ENCODE measurements around the gene DBI.

Gene DBI

DNA sequence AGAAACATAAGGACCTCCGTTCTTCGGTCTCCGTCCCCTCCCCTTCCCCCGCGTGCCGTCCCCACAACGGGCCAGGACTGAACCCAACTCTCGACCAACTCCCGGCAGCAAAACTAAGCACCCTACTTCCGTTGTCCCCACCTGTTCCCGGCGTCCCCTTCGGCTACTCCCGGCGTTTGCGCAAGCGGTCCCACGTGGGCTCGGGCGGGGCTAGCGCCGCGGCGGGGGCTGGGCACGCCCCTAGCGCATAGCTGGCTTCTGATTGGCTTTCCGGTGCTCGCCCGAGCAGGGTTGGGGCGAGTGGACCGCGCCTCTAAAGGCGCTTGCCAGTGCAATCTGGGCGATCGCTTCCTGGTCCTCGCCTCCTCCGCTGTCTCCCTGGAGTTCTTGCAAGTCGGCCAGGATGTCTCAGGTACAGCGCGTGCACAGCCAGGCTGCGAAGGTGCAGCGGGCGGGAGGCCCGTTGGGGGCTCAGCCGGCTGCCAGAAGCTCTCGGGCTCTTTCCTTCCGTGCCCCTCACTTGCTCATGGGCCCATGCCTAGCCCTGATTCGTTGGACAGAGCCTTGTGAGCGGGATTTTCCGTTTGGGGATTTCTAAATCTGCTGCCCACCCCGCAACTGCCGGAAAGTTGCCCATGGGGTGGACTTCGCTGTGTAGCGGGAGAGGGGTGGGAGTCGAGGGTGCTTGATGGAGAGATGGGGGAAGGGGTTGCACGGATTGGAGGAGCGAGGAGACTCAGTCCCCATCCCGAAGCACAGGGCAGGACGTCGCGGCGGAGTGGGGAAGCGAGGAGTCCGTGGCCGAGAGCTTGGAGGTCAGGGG lies at the start of gene DBI, which contains the start of gene C2orf76:
DBI (plus strand) TSS at position 329 of the 823 bp plus-strand sequence; CDS start at position 404, 75 bp downstream.
C2orf76 (minus strand) TSS at position 186 of the 823 bp plus-strand sequence. CDS start 26,875 bp downstream, outside the sequence.
- peak; percentile 65 to 87 (median 76) for DNase-seq (ENCODE audit: low read depth in 2 of 3, low spot score in 2 of 3)

DNA sequence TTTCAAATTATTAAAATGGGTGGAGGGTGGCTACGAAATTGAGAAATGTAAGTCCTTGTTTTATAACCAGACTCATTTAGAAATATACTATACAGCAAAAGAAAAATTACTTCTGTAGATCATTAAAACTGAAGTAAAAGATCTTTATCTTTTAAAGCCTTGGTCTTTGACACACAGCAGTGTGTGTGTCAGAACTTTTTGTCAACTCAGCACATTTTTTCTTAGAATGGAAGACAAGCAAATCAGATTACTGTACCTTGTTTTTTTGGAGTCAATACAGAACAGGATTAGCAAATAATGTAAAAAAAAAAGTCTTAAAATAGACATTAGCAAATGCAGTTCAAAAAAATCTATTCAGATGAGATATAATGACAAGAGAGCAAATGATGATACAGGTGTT lies 49.2 kb upstream of the DBI start:
- no peak for DNase-seq (ENCODE audit: low read depth in 2 of 3, low spot score in 2 of 3)

DNA sequence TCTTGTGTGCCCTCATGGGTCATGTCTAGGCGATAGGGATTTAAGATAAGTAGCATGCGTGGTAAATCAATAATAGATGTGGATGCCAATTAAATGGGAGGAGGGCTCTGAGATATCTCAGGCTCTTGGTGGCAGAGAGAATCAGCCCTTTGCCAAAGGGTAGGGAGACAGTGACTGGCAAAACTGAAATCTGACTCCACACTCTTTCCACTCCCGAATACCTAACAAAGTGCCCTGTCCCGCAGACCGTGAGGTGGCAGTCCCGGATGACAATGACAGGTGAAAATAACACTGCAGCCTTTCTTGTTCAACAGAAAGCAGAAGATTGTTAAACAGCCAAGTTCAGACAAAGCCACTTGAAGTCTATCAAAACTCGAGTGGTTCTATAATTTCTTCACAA lies 47.2 kb upstream of the DBI start:
- DNase-seq (ENCODE audit: low read depth in 2 of 3, low spot score in 2 of 3) = no peak

DNA sequence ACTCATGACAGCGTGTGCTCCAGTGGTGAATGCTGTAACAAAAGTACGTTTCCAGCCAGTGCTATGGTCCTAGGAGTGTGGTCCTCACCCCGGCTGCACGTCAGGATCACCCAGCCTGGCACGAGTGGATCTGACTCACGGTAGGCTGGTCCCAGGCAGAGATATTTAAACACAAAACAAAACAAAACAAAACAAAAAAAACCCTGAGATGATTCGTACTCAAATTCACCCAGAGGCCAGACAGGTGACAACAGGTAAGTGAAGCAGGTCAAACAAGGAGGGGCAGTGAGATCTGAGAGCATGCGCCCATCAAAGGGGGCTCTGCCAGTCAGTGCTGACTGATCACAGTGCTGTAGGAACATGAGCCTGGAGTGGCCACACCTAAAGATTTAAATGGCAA lies 43.3 kb upstream of the DBI start:
- no peak for DNase-seq (ENCODE audit: low read depth in 2 of 3, low spot score in 2 of 3)

DNA sequence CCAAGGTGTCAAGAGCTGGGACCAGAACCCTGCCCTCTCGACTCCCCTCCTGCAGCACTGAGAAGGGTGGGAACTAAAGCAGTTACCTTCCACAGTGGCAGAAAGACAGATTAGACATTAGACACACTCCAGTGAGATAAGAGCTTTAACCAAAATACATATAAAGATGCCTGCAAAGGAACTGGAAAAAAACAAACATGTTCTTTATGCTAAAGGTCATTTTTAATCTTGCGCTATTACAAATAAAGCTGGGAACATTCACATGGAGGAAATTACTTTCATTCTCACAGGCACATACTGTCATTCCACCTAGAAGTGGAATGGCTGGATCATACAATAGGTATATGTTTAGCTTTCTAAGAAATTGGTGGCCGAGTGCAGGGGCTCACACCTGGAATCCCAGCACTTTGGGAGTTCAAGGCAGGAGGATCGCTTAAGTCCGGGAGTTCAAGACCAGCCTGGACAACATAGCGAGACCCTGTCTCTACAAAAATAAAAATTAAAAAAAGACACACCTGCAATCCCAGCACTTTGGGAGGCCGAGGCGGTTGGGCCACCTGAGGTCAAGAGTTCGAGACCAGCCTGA lies 42.0 kb upstream of the DBI start:
- no peak for DNase-seq (ENCODE audit: low read depth in 2 of 3, low spot score in 2 of 3)

DNA sequence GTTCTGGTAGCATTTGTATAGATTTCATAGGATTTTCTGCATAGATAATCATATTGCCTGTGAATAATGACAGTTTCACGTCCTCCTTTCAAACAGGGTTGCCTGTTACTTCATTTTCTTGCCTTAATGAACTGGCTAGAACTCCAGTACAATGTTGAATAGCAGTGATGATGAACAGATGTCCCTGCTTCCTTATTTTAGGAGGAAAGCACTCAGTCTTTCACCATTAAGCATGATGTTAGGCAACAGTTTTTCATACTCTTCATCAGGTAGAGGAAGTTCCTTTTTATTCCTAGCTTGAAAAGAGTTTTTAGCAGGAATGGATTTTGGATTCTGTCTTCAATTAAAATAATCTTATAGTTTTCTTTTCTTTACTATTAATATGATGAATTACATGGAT lies 39.8 kb upstream of the DBI start:
- no peak for DNase-seq (ENCODE audit: low read depth in 2 of 3, low spot score in 2 of 3)

DNA sequence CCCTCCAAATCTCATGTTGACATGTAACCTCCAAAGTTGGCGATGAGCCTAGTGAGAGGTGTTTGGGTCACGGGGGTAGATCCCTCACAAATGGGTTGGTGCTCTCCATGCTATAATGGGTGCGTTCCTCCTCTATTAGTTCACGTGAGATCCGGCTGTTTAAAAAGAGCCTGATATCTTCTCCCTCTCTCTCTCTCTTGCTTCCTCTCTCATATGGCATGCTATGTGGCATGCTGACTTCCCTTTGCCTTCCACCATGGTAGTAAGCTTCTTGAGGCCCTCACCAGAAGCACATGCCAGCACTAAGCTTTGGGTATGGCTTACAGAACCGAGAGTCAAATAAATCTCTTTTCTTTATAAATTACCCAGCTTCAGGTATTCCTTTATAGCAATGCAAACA lies 39.3 kb upstream of the DBI start:
- no peak for DNase-seq (ENCODE audit: low read depth in 2 of 3, low spot score in 2 of 3)

DNA sequence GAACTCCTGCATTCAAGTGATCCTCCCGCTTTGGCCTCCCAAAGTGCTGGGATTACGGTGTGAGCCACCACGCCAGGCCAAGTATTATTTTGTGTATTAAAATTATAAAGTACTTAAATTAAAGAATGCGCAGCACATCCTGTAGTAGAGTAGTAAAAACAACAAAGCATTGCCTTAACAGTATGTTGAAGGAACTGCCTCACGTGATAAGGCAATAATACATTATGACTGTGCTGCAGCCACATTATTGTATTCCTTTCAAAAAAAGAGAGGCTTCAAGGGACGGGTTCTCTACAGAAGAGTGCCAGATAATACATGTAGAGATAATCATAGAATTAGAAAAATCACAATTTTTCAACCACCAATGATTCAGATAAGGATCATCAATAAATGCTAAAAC lies 33.8 kb upstream of the DBI start:
- no peak for DNase-seq (ENCODE audit: low read depth in 2 of 3, low spot score in 2 of 3)

DNA sequence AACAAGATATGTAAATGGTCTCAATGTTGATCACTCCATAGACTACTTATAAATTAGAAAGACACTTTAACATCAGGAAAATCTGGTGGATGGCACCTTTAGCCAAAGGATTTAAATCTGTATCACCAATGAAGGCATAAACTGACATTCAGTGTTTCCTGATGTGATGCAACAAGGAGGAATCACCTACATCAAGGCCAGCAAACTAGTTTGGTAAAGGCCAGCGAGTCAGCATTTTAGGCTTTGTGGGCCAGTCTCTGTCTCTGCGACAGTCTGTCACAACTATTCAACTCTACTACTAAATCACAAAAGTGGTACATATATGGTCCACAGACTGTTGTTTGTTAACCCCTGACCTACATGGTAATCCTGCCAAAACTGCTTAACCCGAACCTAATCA lies 33.4 kb upstream of the DBI start:
- DNase-seq (ENCODE audit: low read depth in 2 of 3, low spot score in 2 of 3) = no peak

DNA sequence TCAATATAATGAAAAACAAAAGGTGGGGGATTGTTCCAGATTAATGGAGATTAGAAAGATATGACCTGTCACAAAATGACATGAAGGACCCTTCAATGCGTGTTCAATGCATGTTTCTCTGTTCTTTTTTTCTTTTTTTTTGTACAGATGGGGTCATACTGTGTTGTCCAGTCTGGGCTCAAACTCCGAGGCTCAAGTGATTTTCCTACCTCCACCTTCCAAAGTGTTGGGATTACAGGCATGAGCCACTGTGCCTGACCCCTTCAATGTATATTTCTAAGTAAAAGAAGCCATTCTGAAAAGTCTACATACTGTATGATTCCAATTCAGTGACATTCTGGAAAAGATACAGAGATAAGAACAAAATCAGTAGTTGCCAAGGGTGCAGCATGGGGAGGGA lies 32.9 kb upstream of the DBI start:
- DNase-seq (ENCODE audit: low read depth in 2 of 3, low spot score in 2 of 3) = no peak

DNA sequence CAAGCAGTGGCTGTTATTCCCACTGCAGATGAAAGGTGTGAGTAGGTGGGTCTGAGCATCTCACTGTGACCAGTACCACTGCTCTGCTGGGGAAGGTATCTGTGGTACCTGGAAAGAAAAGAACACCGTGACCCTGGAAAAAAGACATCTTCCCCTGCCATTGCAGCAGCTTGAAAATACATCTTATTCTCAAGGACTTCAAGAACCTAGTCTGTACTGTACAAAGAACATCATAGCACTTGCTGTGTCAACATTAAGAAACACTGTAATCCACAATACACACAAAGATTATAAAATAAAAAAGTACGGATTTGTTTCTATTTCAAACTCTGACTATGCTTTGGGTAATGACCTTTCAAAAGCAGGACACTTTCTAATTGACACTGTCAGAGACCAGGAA lies 29.0 kb upstream of the DBI start:
- no peak for DNase-seq (ENCODE audit: low read depth in 2 of 3, low spot score in 2 of 3)

DNA sequence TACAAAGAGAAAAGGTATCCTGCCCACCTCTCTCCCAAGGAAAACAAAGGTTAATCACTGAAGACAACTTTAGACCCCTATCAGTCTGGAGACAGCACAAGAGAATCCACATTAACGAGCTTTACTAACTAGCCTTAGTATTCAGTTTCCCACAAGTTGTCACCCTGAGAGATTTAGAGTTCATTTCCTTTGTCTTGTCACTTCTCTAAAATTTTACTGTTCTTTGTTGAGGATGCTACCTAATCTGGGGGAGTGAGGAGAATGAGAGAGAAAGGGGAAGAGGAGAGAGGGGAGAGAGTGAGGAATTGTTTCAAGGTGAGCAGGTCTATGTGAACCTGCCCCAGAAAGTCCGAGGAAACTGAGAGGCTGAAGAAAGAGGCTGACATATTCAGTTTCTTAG lies 28.5 kb upstream of the DBI start:
- no peak for DNase-seq (ENCODE audit: low read depth in 2 of 3, low spot score in 2 of 3)

DNA sequence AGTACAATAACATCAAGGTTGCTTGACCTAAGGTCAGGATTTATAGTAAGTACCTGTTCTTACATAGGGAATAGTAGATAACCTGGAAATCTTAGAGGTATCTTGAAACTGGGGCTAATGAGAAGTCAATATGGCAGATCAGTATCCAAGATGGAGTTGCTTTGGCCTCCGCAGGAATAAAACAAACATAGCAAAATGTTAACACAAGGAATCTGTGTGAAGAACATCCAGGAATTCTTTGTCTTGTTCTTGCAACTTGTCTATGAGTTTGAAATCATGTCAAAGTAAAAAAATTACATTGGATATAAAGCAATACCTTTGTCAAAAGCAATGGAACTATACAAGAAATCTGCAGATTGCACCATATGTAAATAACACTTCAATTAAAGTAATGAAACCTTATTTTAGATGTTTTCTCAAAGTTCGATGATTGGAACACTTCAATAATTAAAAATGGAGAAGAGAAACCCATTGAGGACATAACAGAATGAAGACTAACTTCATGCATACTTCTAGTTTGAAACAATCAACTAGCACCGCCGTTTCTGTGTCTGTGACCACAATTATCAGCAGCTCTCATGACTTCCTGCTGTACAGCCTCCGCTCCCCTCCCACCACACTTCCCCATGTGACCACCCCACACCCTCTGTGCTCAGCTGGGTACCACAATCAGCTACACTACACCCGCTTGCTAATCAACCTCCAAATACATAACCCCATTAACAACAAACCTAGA lies 27.8 kb upstream of the DBI start:
- no peak for DNase-seq (ENCODE audit: low read depth in 2 of 3, low spot score in 2 of 3)

DNA sequence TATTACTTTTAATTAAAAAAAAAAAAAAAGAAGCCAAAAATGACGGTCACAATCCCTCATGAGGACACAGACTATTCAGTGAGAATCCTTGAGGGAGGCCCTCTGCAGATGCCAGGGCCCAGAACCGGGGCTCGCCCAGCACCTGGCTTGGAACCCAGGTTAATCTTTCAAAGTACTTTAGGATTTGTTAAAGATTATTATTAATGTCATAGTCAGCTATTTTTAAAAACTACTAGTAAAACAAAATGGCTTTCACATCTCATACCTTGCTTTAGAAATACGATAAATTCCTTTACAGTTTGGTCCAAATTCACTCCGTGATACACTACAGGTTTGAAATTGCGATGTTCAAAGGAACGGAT lies 27.2 kb upstream of the DBI start:
- DNase-seq (ENCODE audit: low read depth in 2 of 3, low spot score in 2 of 3) = no peak

DNA sequence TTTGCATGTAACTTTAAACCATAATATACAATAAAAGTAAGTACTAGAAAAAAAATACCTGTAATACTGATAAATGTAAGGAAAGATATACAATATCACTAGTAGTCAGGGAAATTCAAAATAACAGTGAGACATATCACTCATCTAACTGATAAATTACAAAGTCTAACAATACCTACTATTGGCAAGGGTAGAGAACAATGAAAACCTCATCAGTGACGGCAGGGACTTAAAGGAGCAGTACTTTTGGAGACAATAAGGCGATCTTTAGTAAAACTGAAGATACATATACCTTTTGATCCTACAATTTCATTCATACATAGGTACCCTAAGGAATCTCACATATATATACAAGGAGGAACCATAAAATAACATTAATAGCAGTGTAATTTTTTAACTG lies 25.1 kb upstream of the DBI start:
- no peak for DNase-seq (ENCODE audit: low read depth in 2 of 3, low spot score in 2 of 3)

DNA sequence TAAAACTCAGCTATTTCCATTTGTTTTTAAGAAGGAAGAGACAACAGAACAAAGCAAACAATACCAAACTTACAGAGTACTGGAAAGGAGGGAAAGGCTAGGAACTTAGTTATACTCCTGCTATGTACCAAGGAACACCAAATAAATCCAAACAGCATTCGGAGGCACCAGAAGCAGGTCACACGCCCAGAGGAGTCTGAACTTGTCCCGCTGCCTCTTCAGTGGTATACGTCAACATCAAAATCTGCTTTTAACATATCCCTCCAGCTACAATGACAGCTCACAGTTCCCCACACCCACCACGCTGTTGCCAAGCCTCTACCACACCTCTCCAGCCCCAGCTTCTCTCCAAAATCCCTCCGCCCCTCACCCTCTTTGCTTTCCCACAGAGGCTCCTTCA lies 17.5 kb upstream of the DBI start:
- no peak for DNase-seq (ENCODE audit: low read depth in 2 of 3, low spot score in 2 of 3)

DNA sequence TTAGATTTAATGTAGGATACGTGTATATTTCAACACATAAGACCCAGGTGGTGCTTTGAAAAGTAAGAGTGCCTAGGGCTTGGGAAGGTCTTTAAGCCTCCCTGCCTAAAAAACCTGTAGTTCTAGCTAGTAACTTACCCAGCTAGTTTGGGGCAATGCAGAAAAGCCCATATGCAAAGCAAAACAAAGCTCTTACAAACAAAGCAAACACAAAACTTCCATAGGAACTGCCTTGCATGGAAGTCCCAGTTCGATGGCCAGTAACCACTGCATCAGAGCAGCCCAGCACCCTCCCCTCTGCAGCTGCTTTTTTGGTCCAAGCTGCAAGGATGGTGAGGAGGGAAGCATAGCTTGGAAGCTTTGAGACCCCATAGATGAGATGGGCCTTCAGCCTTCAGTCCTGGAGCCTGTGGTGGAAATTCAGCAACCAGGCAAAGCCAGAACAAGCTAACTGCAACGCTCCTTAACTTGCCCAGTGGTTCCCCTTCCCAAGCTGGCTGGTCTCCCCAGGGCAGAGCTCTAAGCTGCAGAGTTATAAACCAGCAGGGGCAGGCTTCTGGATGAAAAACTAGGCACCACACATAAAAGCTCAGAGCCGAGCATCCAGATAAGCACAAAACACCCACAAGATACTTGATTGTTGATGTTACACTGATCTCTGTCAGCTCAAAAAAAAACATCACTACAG lies 16.3 kb upstream of the DBI start:
- DNase-seq (ENCODE audit: low read depth in 2 of 3, low spot score in 2 of 3) = no peak

DNA sequence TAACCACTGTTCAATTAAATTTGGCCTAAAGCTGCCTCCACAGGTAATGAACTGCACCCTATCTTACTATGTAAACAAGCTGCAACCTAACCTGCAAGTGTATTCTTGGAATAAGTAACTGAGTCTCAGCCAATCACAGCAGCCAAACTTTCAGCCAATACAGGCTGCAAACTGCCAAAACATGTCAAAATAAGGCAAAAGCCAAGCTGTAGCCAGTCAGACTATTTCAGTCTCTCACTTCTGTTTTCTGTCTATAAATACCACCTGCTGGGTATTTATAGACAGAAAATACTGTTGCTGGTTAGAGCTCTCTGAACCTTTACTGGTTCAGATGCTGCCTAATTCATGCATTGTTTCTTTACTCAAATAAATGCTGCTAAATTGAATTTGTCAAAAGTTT lies 14.4 kb upstream of the DBI start:
- no peak for DNase-seq (ENCODE audit: low read depth in 2 of 3, low spot score in 2 of 3)

DNA sequence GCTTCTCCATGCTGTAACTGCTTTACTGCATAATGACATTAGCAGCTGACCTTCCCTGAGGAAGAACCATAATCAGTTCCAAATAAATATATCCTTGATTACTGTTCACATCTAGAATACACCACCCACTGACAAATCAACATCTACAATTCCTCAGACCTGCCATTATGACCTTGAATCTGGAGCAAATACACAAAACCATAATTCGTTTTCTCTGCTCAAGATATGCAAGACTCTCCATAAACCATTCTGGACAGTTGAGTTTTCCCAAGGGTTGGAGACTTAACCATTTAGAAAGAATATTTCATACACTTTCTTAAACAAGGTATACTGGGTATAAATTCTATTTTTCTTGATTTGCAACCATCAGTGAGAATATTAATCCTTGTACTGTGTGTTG lies 11.9 kb upstream of the DBI start:
- no peak for DNase-seq (ENCODE audit: low read depth in 2 of 3, low spot score in 2 of 3)

DNA sequence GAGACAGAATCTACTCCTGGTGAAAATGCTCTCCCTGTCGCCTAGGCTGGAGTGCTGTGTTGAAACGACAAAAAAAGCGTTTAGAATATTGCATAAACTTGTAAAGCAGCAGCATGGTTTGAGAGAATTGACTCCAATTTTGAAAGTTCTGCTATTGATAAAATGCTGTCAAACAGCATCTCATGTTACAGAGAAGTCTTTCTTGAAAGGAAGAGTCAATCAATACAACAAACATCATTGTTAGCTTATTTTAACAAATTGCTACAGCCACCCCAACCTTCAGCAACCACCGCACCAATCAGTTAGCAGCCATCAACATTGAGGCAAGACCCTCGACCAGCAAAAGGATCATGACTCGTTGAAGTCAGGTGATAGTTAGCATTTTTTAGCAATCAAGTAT lies 7.0 kb upstream of the DBI start:
- DNase-seq (ENCODE audit: low read depth in 2 of 3, low spot score in 2 of 3) = no peak

DNA sequence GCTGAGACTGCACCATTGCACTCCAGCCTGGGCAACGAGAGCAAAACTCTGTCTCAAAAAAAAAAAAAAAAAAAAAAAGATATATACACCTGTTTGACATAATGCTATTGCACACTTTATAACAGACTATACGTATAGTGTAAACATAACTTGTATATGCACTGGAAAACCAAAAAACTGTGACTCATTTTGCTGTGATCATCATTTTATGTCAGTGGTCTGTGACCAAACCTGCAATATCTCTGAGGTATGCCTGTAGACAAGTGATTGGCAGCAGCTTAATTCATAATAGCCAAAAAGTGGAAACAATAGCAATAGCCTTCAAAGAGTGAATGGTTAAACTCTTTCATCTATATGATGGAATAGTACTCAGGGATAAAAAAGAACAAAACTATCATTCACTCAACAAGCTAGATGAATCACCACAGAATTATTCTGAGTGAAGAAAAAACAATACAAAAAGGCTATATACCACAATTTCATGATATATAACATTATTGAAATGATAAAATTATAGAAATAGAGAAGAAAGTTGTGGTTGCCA lies 6.3 kb upstream of the DBI start:
- no peak for DNase-seq (ENCODE audit: low read depth in 2 of 3, low spot score in 2 of 3)

Measured in activated CD8-positive, alpha-beta memory T cell treated with anti-CD3 and anti-CD28 coated beads for 48 hours (primary cell).